ENCODE results near the gene SMPD2. TPM values are rescaled to one million over a fixed set of nuclear protein-coding genes. Genes with fewer than 3 reads are reported as not detected.

The SMPD2 gene
- total and polyA plus RNA-seq, 9 of the 15 experiments (the other 6 are each of a cell fraction or from before 2014, with no cell fraction given) = 0.13 to 21.8 (median 18.3) TPM

GRCh38 chr6:109455437-109456110 is 15.1 kb downstream of the SMPD2 start, which contains the start of gene MICAL1 (continued):
- TF ChIP-seq RFX7 (CRISPR knock-in tag; IDR thresholded peaks at IDR 0.05) (no peak), PTBP1 (IDR thresholded peaks at IDR 0.05; ENCODE audit: low read depth, low read length) (no peak), RB1 (IDR thresholded peaks at IDR 0.05; ENCODE audit: low read depth) (peak; percentile 19; the same call in 1 of the 2 replicates), RBM14 (IDR thresholded peaks at IDR 0.05; ENCODE audit: borderline replicate concordance, insufficient read depth, low read depth, low read length) (no peak), TBP (optimal IDR thresholded peaks at IDR 0.05; ENCODE audit: low read depth, low read length) (no peak), POU5F1 (IDR thresholded peaks at IDR 0.05; ENCODE audit: borderline replicate concordance, low read depth, low read length, partially characterized antibody) (no peak), DACH1 (IDR thresholded peaks at IDR 0.05; ENCODE audit: partially characterized antibody) (no peak), UBTF (IDR thresholded peaks at IDR 0.05; ENCODE audit: borderline replicate concordance in 1 of 2, low read depth in 2 of 2, low read length in 2 of 2) (peak in 1 of 2 experiments; percentile 53; a peak in 1 of 4 replicates), TARDBP (IDR thresholded peaks at IDR 0.05) (no peak), ZNF778 (CRISPR knock-in tag; IDR thresholded peaks at IDR 0.05) (no peak), HDAC8 (tag; IDR thresholded peaks at IDR 0.05) (no peak), RNF2 (IDR thresholded peaks at IDR 0.05) (no peak), GABPB1 (CRISPR knock-in tag; IDR thresholded peaks at IDR 0.05) (peak; percentile 18; the same call in 1 of the 2 replicates), TOE1 (IDR thresholded peaks at IDR 0.05; ENCODE audit: borderline replicate concordance) (0 out of 2 replicates have a peak, but pooled peaks have one; percentile 34), TOE1 (CRISPR knock-in tag; IDR thresholded peaks at IDR 0.05; ENCODE audit: borderline replicate concordance, low read depth) (no peak), ZC3H8 (IDR thresholded peaks at IDR 0.05) (no peak), JUNB (CRISPR knock-in tag; conservative IDR thresholded peaks at IDR 0.05) (no peak), NRF1 (conservative IDR thresholded peaks at IDR 0.05 in 1 of 2, IDR thresholded peaks at IDR 0.05 in 1 of 2) (peak; percentile 57 to 65), HLTF (IDR thresholded peaks at IDR 0.05) (no peak), NEUROD1 (IDR thresholded peaks at IDR 0.05; ENCODE audit: borderline replicate concordance, low read depth, low read length, partially characterized antibody) (no peak), RBBP5 (IDR thresholded peaks at IDR 0.05; ENCODE audit: borderline replicate concordance, insufficient read depth, low read length, poor library complexity, severe bottlenecking) (peak; percentile 14), ZFP36 (IDR thresholded peaks at IDR 0.05; ENCODE audit: low read depth, low read length, partially characterized antibody) (no peak), RCOR1 (IDR thresholded peaks at IDR 0.05; ENCODE audit: borderline replicate concordance in 1 of 2, low read depth in 2 of 2, low read length in 2 of 2) (0 out of 4 replicates have a peak, but pooled peaks of 1 of the 2 experiments have one; percentile 20), CXXC5 (CRISPR knock-in tag; IDR thresholded peaks at IDR 0.05) (peak; percentile 62), SMARCB1 (IDR thresholded peaks at IDR 0.05; ENCODE audit: insufficient read length, low read depth) (no peak), ZNF134 (CRISPR knock-in tag; conservative IDR thresholded peaks at IDR 0.05) (0 out of 2 replicates have a peak, but pooled peaks have one; percentile 37)
